AG04450 (cell line): Measurements from ENCODE around the gene ARPP19. TPM values are rescaled to one million over a fixed set of nuclear protein-coding genes. Genes with fewer than 3 reads are reported as not detected.
"Not testable (repeated sequence)": the region's sequence is repeated elsewhere in the genome, so short reads cannot be mapped to it uniquely, and the experiment has no call there.

Source experiments
- CTCF ChIA-PET: fragments of 300-600, 350-600 bp; formaldehyde crosslinking; extraction: SDS; loops from one replicate; lab custom pipeline; 2022; ENCODE audit warnings: antibody characterized with exemption, inconsistent platforms; lab: Charles Lee
- POLR2A ChIA-PET: fragments of 350-600 bp; formaldehyde crosslinking; extraction: SDS; loops from one replicate; lab custom pipeline; 2021; ENCODE audit warnings: antibody characterized with exemption, inconsistent platforms; lab: Yijun Ruan, JAX
- DNase-seq: peaks from one replicate; pipeline ENCODE4 v3.0.0-alpha.2; 2011; ENCODE audit warnings: low read depth, low spot score
- H3K27ac ChIP-seq: one replicate; pipeline ENCODE4 v1.5.1; 2012; ENCODE audit warnings: low read depth, low read length, control low read depth
- H3K27me3 ChIP-seq: one replicate; pipeline ENCODE4 v1.6.0; 2012; ENCODE audit warnings: low read length; ENCODE audit not compliant: control insufficient read depth, insufficient read depth
- H3K4me3 ChIP-seq: 2 replicates; pipeline ENCODE4 v1.5.1; 2011; ENCODE audit warnings: mild to moderate bottlenecking, low read depth, low read length, control low read depth
- H3K9me3 ChIP-seq: 2 replicates; pipeline ENCODE4 v1.5.1; 2012; ENCODE audit warnings: low read length; ENCODE audit not compliant: control insufficient read depth, insufficient read depth
- polyA plus RNA-seq: library from polyadenylated mRNA; depleted of rRNA; stranded (reverse); fragments of >200 nt; gene quantifications from 2 replicates; pipeline ENCODE4 v1.2.3, GENCODE V29; 2011
- TF ChIP-seq, protein P1 (sequence below): IDR thresholded peaks from 2 replicates; pipeline ENCODE4 v1.5.1; 2011; ENCODE audit warnings: low read depth, low read length, control low read depth, inconsistent platforms

ARPP19 gene
- polyA plus RNA-seq, 1 experiment = 86.3 TPM

DNA sequence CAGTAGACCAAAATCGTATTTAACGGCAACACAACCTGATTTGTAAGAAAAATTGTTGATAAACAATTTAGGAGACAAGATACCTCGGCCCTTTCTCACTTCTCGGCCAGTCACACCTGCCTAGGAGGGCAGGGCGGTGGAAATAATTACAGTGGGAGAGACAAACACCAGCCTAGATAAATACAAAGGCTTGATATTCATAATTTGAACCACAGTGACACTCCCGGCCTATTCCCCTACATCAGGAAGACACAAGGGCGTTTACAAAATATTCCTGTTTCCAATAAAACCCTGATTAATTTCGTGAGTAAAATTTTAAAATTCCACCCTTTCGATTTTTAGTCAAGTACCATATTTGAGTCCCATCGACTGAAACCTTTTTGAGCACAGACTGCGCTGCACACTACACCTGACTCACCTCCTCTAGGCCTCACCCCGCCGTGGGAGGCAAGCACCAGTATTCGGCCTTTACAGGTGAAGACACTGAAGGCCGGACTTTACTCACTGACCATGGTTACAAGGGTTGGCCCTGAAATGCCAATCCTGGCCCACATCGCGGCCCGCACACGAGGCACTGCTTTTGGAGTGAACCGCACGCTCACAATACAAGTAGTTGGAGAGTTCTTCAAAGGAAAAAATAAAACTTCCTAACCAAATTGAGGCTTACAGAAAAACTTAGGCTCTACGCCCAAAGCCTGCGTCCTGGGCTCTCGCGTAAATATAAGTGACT is 794 bp downstream of the ARPP19 start:
- TF ChIP-seq, protein P1, sequence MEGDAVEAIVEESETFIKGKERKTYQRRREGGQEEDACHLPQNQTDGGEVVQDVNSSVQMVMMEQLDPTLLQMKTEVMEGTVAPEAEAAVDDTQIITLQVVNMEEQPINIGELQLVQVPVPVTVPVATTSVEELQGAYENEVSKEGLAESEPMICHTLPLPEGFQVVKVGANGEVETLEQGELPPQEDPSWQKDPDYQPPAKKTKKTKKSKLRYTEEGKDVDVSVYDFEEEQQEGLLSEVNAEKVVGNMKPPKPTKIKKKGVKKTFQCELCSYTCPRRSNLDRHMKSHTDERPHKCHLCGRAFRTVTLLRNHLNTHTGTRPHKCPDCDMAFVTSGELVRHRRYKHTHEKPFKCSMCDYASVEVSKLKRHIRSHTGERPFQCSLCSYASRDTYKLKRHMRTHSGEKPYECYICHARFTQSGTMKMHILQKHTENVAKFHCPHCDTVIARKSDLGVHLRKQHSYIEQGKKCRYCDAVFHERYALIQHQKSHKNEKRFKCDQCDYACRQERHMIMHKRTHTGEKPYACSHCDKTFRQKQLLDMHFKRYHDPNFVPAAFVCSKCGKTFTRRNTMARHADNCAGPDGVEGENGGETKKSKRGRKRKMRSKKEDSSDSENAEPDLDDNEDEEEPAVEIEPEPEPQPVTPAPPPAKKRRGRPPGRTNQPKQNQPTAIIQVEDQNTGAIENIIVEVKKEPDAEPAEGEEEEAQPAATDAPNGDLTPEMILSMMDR = no peak
- no peaks in the 10 kb centered on the region for H3K9me3 ChIP-seq
- no peaks in the 10 kb centered on the region for H3K27me3 ChIP-seq
- H3K4me3 ChIP-seq = peak overlapping the region; percentile 85
- peak overlapping the region; percentile 84 for H3K27ac ChIP-seq
- no peak for DNase-seq
- ChIA-PET CTCF (no interaction called here), POLR2A (interaction anchor here (0.6 kb wide), 1 partner anchor 18 kb away, joined by 6 read pairs; no protein-coding TSS in a partner anchor)

DNA sequence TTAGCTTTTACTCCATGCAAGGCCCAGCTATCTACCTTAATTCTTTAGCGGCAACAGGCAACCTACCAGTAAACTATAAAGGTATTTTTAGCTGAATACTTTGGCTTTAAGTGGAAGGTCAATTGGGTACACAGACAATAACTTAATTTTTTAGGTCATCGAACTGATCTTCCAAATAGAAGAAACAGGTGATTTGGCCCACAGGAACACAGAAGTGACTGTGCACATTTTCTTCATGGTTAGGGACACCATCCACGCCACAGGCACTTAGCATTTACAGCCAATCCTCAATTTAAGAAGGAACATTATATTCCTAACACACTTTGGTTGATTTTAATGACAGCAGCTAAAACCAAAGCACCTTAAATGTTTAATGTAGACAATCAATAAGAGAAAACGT is 1.9 kb downstream of the ARPP19 start:
- no peaks in the 10 kb centered on the region for H3K27me3 ChIP-seq
- TF ChIP-seq, protein P1 = no peak
- CTCF ChIA-PET = interaction anchor here (1.2 kb wide), 1 partner anchor 9 kb away, joined by 3 read pairs; no protein-coding TSS in a partner anchor
- POLR2A ChIA-PET = no interaction called here
- no peaks in the 10 kb centered on the region for H3K9me3 ChIP-seq
- peak overlapping the region; percentile 28 for H3K4me3 ChIP-seq
- DNase-seq = no peak
- no peak overlapping the region for H3K27ac ChIP-seq

DNA sequence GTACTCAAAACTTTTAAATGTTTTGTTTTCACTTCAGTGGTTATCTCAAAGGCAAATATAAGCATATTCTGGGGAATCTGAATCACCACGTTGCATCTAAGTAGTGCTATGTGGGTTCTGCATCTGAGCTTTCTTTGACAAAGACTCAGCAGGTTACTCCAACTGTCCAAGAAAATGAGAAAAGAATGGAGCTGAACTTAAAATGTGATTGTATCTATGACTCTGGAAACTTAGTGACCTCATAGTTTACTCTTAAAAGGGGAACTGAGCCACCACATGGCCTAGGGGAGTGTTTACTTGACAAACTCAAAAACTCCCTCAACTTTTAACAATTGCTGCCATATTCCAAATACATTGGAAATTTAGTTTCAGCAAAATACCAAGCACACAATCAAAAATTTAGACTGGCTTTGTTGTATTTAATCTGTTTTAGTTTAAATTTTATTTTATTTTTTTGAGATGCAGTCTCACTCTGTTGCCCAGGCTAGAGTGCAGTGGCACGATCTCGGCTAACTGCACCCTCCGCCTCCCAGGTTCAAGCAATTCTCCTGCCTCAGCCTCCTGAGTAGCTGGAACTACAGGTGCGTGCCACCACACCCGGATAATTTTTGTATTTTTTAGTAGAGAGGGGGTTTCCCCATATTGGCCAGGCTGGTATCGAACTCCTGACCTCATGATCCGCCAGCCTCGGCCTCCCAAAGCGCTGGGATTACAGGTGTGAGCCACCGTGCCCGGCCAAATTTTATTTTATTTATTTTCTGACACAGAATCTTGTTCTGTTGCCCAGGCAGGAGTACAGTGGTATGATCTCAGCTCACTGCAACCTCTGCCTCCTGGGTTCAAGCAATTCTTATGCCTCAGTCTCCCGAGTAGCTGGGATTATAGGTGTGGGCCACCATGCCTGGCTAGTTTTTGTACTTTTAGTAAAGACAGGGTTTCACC is 3.1 kb downstream of the ARPP19 start:
- POLR2A ChIA-PET = interaction anchor here (0.9 kb wide), 1 partner anchor 113 kb away, joined by 5 read pairs; no protein-coding TSS in a partner anchor
- not testable (repeated sequence) for H3K27ac ChIP-seq, H3K27me3 ChIP-seq, DNase-seq, H3K4me3 ChIP-seq, H3K9me3 ChIP-seq
- CTCF ChIA-PET = interaction anchor here (0.6 to 1.2 kb wide), 3 partner anchors 8 to 309 kb away, joined by 3 read pairs; no protein-coding TSS in a partner anchor

DNA sequence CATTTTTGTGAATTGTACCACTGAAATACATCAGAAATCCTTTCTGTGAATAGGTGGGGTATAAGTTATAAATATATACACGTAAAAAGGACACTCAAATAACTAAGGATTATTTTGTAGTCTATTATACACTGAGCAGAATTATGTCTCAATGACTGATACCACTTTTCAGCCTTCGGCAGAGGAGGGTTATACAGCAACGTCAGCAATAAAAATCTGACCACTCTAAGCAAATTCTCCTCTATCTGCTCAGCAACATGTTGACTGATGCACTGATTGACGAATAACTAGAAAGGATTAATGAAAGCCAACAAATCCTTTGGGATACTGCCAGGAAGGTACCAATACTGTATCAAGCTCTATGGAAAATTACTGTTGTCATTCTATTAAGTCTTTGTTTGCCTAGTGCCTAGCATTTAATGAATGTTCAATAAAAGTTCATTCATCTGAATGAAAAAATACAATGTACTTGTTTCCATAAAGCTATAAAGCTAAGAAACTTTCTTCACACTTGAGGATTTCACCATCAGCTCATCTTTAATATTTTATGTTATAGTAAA is 5.2 kb downstream of the ARPP19 start:
- no peaks in the 10 kb centered on the region for H3K9me3 ChIP-seq
- TF ChIP-seq, protein P1 = no peak
- CTCF ChIA-PET = interaction anchor here (0.6 kb wide), 1 partner anchor 307 kb away, joined by 4 read pairs; no protein-coding TSS in a partner anchor
- no peak overlapping the region for H3K27ac ChIP-seq
- POLR2A ChIA-PET = no interaction called here
- H3K4me3 ChIP-seq = no peak overlapping the region
- no peaks in the 10 kb centered on the region for H3K27me3 ChIP-seq
- DNase-seq = no peak

DNA sequence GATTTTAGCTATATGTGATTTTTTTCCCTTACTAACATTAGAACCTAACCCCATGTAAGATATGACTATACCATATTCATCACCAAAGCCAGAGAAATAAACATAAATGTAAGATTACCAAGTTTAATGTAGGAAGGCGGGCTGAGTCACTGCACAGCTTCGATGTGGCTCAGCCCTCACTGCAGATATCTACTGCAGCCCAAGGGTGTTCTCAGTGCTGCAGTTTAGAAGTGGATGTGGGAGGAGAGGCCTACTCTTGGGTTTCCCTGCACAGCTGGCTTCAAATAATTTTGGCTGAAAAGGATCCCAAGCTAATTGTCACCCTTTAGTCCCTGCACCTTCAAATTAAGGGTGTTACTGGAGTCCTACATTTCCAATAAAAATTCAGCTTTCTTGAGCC is 9.3 kb downstream of the ARPP19 start:
- POLR2A ChIA-PET = interaction anchor here (0.7 to 1.1 kb wide), 2 partner anchors 9 to 307 kb away, joined by 3 read pairs; partner anchors contain the start of gene ARPP19
- CTCF ChIA-PET = interaction anchor here (1.3 kb wide), 1 partner anchor 16 kb away, joined by 5 read pairs; no protein-coding TSS in a partner anchor
- H3K9me3 ChIP-seq = no peaks in the 10 kb centered on the region
- no peak overlapping the region for H3K4me3 ChIP-seq
- H3K27ac ChIP-seq = no peak overlapping the region
- H3K27me3 ChIP-seq = no peaks in the 10 kb centered on the region
- peak; percentile 46 for DNase-seq
- TF ChIP-seq, protein P1 = no peak
